PFSK-1 (cell line): ENCODE measurements around the gene PRR36.

Source experiments
- FOXP2 ChIP-seq: optimal IDR thresholded peaks from 2 replicates; pipeline ENCODE3; 2011; ENCODE audit warnings: borderline replicate concordance, control low read depth, inconsistent platforms; ENCODE audit not compliant: insufficient read depth; ENCODE audit errors: extremely low read length, extremely low read depth
- POLR2AphosphoS5 ChIP-seq: IDR thresholded peaks from 2 replicates; pipeline ENCODE4 v1.6.1; 2012; ENCODE audit warnings: low read depth, mild to moderate bottlenecking, control low read depth, low read length, moderate library complexity
- SIN3A ChIP-seq: IDR thresholded peaks from 2 replicates; pipeline ENCODE4 v1.6.1; 2012; ENCODE audit warnings: mild to moderate bottlenecking, low read length, moderate library complexity, borderline replicate concordance; ENCODE audit not compliant: insufficient read depth
- TAF1 ChIP-seq: IDR thresholded peaks from 2 replicates; pipeline ENCODE4 v1.6.1; 2012; ENCODE audit warnings: low read length, control low read depth, borderline replicate concordance; ENCODE audit not compliant: insufficient read depth
- TF ChIP-seq, protein P1 (sequence below), 2 experiments: IDR thresholded peaks; 2 replicates each; pipeline versions ENCODE4 v1.6.1 to v1.8.0; 2011 to 2012; ENCODE audit warnings: low read depth in 2 of 2, low read length in 2 of 2, control low read depth in 1 of 2, inconsistent platforms in 1 of 2, mild to moderate bottlenecking in 1 of 2, moderate library complexity in 1 of 2; ENCODE audit not compliant: insufficient read depth in 1 of 2

DNA sequence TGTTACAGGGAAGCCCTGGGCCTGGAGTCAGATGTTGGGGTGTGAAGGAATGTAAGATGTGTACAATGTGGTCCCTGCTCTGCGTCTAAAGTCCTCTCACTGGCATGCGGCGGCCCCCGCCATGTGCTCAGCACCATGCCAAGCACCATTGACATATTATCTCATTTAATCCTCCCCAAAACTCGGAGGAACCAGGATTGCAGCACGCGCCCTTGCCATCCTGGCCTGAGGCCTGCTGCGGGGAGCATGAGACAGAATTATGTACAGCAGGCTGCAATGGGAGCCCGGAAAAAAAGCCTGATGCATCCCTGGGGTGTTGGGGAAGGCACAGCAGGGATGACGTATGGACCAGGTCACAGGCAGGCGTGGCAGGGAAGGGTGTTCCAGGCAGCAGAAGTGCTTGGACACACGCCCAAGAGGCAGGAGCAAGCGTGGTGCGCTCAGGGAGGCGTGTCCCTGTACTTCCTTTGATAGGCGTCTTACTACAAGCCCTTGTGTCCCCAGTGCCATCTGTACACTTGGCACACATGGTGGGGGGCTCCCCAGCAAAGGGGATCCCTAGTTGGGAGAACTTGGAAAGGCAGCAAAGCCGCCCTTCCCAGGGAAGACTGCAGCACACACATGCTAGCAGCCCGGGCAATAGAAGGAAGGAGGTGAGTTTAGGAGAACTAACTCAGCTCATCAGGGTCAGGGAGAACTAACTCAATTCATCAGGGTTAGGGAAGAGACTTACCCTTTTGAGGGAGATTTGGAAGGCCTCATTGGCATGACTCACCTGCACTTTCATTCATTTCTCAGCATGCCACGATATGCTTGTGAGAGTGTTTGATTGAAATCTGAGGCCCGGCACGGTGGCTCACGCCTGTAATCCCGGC is 40.7 kb downstream of the PRR36 start:
- TF ChIP-seq, protein P1, sequence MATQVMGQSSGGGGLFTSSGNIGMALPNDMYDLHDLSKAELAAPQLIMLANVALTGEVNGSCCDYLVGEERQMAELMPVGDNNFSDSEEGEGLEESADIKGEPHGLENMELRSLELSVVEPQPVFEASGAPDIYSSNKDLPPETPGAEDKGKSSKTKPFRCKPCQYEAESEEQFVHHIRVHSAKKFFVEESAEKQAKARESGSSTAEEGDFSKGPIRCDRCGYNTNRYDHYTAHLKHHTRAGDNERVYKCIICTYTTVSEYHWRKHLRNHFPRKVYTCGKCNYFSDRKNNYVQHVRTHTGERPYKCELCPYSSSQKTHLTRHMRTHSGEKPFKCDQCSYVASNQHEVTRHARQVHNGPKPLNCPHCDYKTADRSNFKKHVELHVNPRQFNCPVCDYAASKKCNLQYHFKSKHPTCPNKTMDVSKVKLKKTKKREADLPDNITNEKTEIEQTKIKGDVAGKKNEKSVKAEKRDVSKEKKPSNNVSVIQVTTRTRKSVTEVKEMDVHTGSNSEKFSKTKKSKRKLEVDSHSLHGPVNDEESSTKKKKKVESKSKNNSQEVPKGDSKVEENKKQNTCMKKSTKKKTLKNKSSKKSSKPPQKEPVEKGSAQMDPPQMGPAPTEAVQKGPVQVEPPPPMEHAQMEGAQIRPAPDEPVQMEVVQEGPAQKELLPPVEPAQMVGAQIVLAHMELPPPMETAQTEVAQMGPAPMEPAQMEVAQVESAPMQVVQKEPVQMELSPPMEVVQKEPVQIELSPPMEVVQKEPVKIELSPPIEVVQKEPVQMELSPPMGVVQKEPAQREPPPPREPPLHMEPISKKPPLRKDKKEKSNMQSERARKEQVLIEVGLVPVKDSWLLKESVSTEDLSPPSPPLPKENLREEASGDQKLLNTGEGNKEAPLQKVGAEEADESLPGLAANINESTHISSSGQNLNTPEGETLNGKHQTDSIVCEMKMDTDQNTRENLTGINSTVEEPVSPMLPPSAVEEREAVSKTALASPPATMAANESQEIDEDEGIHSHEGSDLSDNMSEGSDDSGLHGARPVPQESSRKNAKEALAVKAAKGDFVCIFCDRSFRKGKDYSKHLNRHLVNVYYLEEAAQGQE (IDR thresholded peaks at IDR 0.05; ENCODE audit: insufficient read depth in 1 of 2, low read depth in 2 of 2, low read length in 2 of 2), result no peak
- TF ChIP-seq TAF1 (no peak), SIN3A (no peak), FOXP2 (peak; percentile 35), POLR2AphosphoS5 (no peak)
